ENCODE results near the gene GYG2. TPM values are rescaled to one million over a fixed set of nuclear protein-coding genes. Genes with fewer than 3 reads are reported as not detected.
"Not testable (repeated sequence)": the region's sequence is repeated elsewhere in the genome, so short reads cannot be mapped to it uniquely, and the experiment has no call there.

GYG2 gene
- total RNA-seq (1.7 TPM), polyA plus RNA-seq (ENCODE audit: insufficient read depth in 1 of 8, insufficient read length in 8 of 8, low replicate concordance in 1 of 8) (1 to 10 TPM; 1.3 to 5.3 (median 3.2) TPM)
- long read RNA-seq, donor 1, result 0 reads
- long read RNA-seq, donor 2, result 0 reads
- long read RNA-seq, donor 3, result 0 reads
- long read RNA-seq, donor 4, result 0 reads
- long read RNA-seq, donor 5, result 0 reads
- long read RNA-seq, donor 6, partial matches to known transcripts, result 0 of 1 reads
- long read RNA-seq, donor 6, other reads (novel, unspliced or antisense), result 0 of 1 reads
- long read RNA-seq, donor 7, result 0 reads
- long read RNA-seq, donor 8, result 0 reads
- long read RNA-seq, donor 9, partial matches to known transcripts, result 0 of 1 reads
- long read RNA-seq, donor 9, other reads (novel, unspliced or antisense), result 0 of 1 reads
- long read RNA-seq, donor 10, result 0 reads
- long read RNA-seq, donor 11, result 0 reads

GRCh38 chrX:2828344-2828958, at the start of gene GYG2:
GYG2 (plus strand) TSS chrX:2828930; CDS start chrX:2830189, 1,259 bp downstream.
- 9% methylated on average over 51 of the region's 56 CpGs for WGBS (ENCODE audit: insufficient coverage)
- Histone ChIP-seq H3K9me3 (replicated peaks; ENCODE audit: control insufficient read depth, low read depth, low read length) (no peaks in the 10 kb centered on the region), H3K27me3 (ENCODE audit: control insufficient read depth, insufficient read depth, low read length) (peaks cover 31% of the 10 kb centered on the region), H3K4me1 (ENCODE audit: control insufficient read depth, insufficient read depth, low read length) (peaks cover 10% of the 10 kb centered on the region), H3K36me3 (ENCODE audit: control insufficient read depth, insufficient read depth, low read length) (no peaks in the 10 kb centered on the region), H3K27ac (ENCODE audit: low read length) (no peak within 1 kb of the TSS), H3K4me3 (ENCODE audit: low read length) (peak within 1 kb of the TSS; percentile 38)
- peak; percentile 53 for DNase-seq

DNA sequence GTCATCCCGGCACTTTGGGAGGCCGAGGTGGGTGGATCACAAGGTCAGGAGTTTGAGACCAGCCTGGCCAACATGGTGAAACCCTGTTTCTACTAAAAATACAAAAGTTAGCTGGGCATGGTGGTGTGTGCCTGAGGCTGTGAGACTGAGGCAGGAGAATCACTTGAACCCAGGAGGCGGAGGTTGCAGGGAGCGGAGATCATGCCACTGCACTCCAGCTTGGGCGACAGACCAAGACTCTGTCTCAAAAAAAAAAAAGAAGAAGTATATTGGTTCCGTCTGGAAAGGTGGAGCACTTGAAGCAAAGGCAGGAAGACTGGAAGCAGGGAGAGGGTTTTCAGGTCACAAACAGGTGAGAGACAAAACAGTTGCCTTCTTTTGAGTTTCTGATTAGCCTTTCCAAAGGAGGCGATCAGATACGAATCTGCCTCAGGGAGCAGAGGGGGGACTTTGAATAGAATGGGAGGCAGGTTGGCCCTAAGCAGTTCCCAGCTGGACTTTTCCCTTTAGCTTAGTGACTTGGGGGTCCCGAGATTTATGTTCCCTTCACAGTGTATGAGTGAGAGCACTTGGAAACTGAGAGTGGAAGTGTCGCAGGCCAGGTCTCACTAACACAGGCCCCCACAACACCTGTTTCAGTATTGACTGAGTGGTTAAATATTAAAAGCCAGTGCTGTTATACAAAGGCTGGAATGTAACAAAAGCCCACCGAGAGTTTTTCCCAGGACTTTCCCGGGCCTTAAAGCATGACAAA, 48.1 kb upstream of the GYG2 start:
- H3K27me3 ChIP-seq (ENCODE audit: control insufficient read depth, insufficient read depth, low read length); H3K27ac ChIP-seq (ENCODE audit: low read length); H3K36me3 ChIP-seq (ENCODE audit: control insufficient read depth, insufficient read depth, low read length); H3K4me3 ChIP-seq (ENCODE audit: low read length); H3K4me1 ChIP-seq (ENCODE audit: control insufficient read depth, insufficient read depth, low read length); DNase-seq; H3K9me3 ChIP-seq (replicated peaks; ENCODE audit: control insufficient read depth, low read depth, low read length): not testable (repeated sequence)
- WGBS (ENCODE audit: insufficient coverage), result 63% methylated on average over 7 of the region's 12 CpGs

- H3K27ac ChIP-seq (ENCODE audit: low read length), result no peak overlapping the region
These were observed 47.5 kb upstream of the GYG2 start for GRCh38 chrX:2781226-2781571.

DNA sequence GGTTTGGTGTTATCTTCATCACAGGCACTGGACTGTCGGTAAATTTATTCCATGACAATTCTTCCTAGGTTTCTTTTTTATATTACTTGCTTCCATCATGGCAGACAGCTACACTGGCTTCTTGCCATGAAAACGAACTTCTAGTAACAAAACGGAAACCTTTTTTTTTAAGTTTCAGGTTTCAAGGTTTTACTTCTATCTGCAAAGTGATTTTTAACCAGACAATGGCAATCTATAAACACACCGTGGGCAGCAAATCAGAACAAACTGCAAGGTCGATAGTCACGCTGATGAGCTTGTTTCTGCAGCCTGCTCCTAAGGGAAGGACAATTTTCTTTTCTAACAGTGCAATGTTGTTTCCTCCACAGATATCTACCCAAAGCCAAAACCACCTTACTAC, 47.0 kb upstream of the GYG2 start:
- Histone ChIP-seq H3K27ac (ENCODE audit: low read length) (no peak overlapping the region), H3K36me3 (ENCODE audit: control insufficient read depth, insufficient read depth, low read length) (no peaks in the 10 kb centered on the region), H3K4me3 (ENCODE audit: low read length) (no peak overlapping the region), H3K4me1 (ENCODE audit: control insufficient read depth, insufficient read depth, low read length) (no peaks in the 10 kb centered on the region), H3K9me3 (replicated peaks; ENCODE audit: control insufficient read depth, low read depth, low read length) (no peaks in the 10 kb centered on the region), H3K27me3 (ENCODE audit: control insufficient read depth, insufficient read depth, low read length) (peaks cover 6% of the 10 kb centered on the region)
- peak; percentile 26 for DNase-seq
- 47% methylated on average over 6 of the region's 6 CpGs for WGBS (ENCODE audit: insufficient coverage)

More at GRCh38 chrX:2781226-2781571, 47.5 kb upstream of the GYG2 start:
- DNase-seq, result no peak
- Histone ChIP-seq H3K27me3 (ENCODE audit: control insufficient read depth, insufficient read depth, low read length) (peaks cover 6% of the 10 kb centered on the region), H3K9me3 (replicated peaks; ENCODE audit: control insufficient read depth, low read depth, low read length) (no peaks in the 10 kb centered on the region), H3K36me3 (ENCODE audit: control insufficient read depth, insufficient read depth, low read length) (no peaks in the 10 kb centered on the region), H3K4me3 (ENCODE audit: low read length) (no peak overlapping the region), H3K4me1 (ENCODE audit: control insufficient read depth, insufficient read depth, low read length) (no peaks in the 10 kb centered on the region)
- WGBS (ENCODE audit: insufficient coverage), result no CpG with 5 or more reads among the region's 1 CpG

DNA sequence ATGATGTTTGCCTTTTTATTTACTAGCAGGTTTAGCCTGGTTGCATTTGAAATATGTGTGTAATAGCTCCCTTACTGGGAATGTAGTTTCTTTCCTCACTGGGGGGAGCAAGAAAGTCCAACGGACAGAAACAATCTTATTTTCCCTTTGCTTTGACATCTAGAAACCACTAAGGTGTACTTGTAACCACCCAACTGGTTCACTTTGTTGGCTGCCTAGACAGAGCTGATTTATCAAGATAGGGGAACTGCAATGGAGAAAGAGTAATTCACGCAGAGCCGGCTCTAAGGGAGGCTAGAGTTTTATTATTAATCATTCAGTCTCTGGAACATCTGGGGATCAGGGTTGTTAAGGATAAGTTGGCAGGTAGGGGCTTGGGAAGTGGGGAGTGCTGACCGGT, 46.6 kb upstream of the GYG2 start:
- H3K4me3 ChIP-seq (ENCODE audit: low read length), result no peak overlapping the region
- no peaks in the 10 kb centered on the region for H3K4me1 ChIP-seq (ENCODE audit: control insufficient read depth, insufficient read depth, low read length)
- no peaks in the 10 kb centered on the region for H3K9me3 ChIP-seq (replicated peaks; ENCODE audit: control insufficient read depth, low read depth, low read length)
- WGBS (ENCODE audit: insufficient coverage), result 14% methylated on average over 3 of the region's 4 CpGs
- H3K27ac ChIP-seq (ENCODE audit: low read length), result no peak overlapping the region
- no peak for DNase-seq
- peaks cover 6% of the 10 kb centered on the region for H3K27me3 ChIP-seq (ENCODE audit: control insufficient read depth, insufficient read depth, low read length)
- no peaks in the 10 kb centered on the region for H3K36me3 ChIP-seq (ENCODE audit: control insufficient read depth, insufficient read depth, low read length)

DNA sequence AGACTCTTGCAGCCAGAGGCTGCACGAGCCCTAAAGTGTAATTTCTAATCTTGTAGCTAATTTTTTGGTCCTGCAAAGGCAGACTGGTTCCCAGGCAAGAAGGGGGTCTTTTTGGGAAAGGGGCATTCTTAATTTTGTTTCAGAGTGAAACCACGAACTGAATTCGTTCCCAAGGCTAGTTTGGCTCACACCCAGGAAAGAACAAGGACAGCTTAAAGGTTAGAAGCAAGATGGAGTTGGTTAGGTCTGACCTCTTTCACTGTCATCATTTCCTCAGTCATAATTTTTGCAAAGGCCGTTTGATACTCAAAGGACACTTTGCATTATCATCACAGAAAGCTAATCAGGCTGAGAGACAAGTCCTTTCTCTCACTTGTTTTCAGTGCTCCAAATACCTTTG, 46.0 kb upstream of the GYG2 start:
- no peaks in the 10 kb centered on the region for H3K4me1 ChIP-seq (ENCODE audit: control insufficient read depth, insufficient read depth, low read length)
- no peaks in the 10 kb centered on the region for H3K36me3 ChIP-seq (ENCODE audit: control insufficient read depth, insufficient read depth, low read length)
- no peak overlapping the region for H3K27ac ChIP-seq (ENCODE audit: low read length)
- peaks cover 6% of the 10 kb centered on the region for H3K27me3 ChIP-seq (ENCODE audit: control insufficient read depth, insufficient read depth, low read length)
- DNase-seq, result no peak
- 63% methylated on average over 1 of the region's 4 CpGs for WGBS (ENCODE audit: insufficient coverage)
- no peaks in the 10 kb centered on the region for H3K9me3 ChIP-seq (replicated peaks; ENCODE audit: control insufficient read depth, low read depth, low read length)
- H3K4me3 ChIP-seq (ENCODE audit: low read length), result no peak overlapping the region

DNA sequence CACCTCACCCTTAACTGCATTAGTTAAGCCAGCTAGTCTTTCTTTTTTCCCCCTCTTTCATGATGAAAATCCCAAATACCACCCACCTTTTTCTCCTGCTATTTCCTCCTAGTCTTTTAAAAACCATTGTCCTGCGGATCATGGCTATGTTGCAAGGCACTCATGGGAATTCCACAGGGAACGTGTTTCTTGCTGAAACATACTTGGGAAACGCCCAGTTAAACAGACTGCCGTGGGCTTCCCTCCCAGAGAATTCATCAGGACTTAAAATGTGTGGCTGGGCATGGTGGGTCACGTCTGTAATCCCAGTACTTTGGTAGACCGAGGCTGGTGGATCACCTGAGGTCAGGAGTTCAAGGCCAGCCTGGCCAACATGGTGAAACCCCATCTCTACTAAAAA, 44.7 kb upstream of the GYG2 start:
- WGBS (ENCODE audit: insufficient coverage), result 28% methylated on average over 5 of the region's 6 CpGs
- Histone ChIP-seq H3K27ac (ENCODE audit: low read length) (no peak overlapping the region), H3K4me3 (ENCODE audit: low read length) (no peak overlapping the region), H3K36me3 (ENCODE audit: control insufficient read depth, insufficient read depth, low read length) (no peaks in the 10 kb centered on the region), H3K4me1 (ENCODE audit: control insufficient read depth, insufficient read depth, low read length) (no peaks in the 10 kb centered on the region), H3K27me3 (ENCODE audit: control insufficient read depth, insufficient read depth, low read length) (peaks cover 8% of the 10 kb centered on the region), H3K9me3 (replicated peaks; ENCODE audit: control insufficient read depth, low read depth, low read length) (no peaks in the 10 kb centered on the region)
- peak; percentile 22 for DNase-seq

DNA sequence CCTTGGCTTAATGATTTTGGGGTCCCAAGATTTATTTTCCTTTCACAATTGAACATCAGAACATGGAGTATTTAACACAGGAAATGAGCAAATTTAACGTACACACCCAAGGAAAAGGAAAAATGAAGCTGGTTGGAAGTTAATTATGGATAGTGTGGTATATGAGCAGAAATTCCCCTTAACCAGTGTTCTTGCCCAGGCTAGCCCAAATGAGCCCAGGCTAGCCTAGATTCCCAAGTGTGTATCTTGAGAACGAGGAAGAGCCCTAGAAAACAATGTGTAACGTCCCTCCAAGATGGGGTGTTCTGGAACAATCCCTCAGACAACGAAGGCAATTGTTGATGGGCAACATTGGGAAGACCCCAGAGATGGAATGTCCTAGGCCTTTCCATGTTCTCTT, 43.2 kb upstream of the GYG2 start:
- DNase-seq, result no peak
- Histone ChIP-seq H3K4me1 (ENCODE audit: control insufficient read depth, insufficient read depth, low read length) (no peaks in the 10 kb centered on the region), H3K27ac (ENCODE audit: low read length) (no peak overlapping the region), H3K27me3 (ENCODE audit: control insufficient read depth, insufficient read depth, low read length) (peaks cover 7% of the 10 kb centered on the region), H3K4me3 (ENCODE audit: low read length) (no peak overlapping the region), H3K9me3 (replicated peaks; ENCODE audit: control insufficient read depth, low read depth, low read length) (no peaks in the 10 kb centered on the region), H3K36me3 (ENCODE audit: control insufficient read depth, insufficient read depth, low read length) (no peaks in the 10 kb centered on the region)
- WGBS (ENCODE audit: insufficient coverage), result no CpG with 5 or more reads among the region's 4 CpGs

DNA sequence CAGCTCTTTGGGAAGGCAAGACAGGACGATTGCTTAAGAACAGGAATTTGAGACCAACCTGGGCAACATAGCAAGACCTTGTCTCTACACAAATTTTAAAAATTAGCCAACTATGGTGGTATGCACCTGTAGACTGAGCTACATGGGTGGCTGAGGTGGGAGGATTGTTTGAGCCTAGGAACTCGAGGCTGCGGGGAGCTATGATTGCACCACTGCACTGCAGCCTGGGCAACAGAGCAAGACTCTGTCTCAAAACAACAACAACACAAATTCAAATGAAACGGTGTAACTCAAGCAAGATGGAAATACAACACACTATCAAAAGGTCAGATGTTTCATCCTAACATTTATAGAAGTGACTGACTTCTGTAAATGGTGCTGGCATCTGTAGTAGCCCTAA, 39.8 kb upstream of the GYG2 start:
- Histone ChIP-seq H3K27me3 (ENCODE audit: control insufficient read depth, insufficient read depth, low read length) (peaks cover 7% of the 10 kb centered on the region), H3K4me3 (ENCODE audit: low read length) (no peak overlapping the region)
- no CpG with 5 or more reads among the region's 4 CpGs for WGBS (ENCODE audit: insufficient coverage)

DNA sequence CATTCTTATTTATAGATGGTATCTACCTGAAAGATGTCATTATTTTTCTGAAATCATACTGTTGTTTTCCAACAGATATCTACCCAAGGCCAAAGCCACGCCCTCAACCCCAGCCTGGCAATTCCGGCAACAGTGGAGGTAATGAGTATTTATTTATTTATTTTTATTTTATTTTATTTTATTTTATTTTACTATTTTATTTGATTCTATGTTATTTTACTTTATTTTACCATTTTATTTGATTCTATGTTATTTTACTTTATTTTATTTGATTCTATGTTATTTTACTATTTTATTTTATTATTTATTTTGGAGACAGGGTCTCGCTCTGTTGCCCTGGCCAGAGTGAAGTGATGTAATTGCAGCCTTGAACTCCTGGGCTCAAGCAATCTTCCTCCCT, 39.2 kb upstream of the GYG2 start:
- WGBS (ENCODE audit: insufficient coverage), result no CpG with 5 or more reads among the region's 3 CpGs
- peaks cover 8% of the 10 kb centered on the region for H3K27me3 ChIP-seq (ENCODE audit: control insufficient read depth, insufficient read depth, low read length)
- no peak overlapping the region for H3K27ac ChIP-seq (ENCODE audit: low read length)
- no peaks in the 10 kb centered on the region for H3K9me3 ChIP-seq (replicated peaks; ENCODE audit: control insufficient read depth, low read depth, low read length)
- no peak for DNase-seq
- no peaks in the 10 kb centered on the region for H3K36me3 ChIP-seq (ENCODE audit: control insufficient read depth, insufficient read depth, low read length)
- H3K4me1 ChIP-seq (ENCODE audit: control insufficient read depth, insufficient read depth, low read length), result no peaks in the 10 kb centered on the region
- H3K4me3 ChIP-seq (ENCODE audit: low read length), result no peak overlapping the region

More for the DNA sequence above, 39.8 kb upstream of the GYG2 start:
- no peaks in the 10 kb centered on the region for H3K9me3 ChIP-seq (replicated peaks; ENCODE audit: control insufficient read depth, low read depth, low read length)
- H3K27ac ChIP-seq (ENCODE audit: low read length), result no peak overlapping the region
- H3K4me1 ChIP-seq (ENCODE audit: control insufficient read depth, insufficient read depth, low read length), result no peaks in the 10 kb centered on the region
- H3K36me3 ChIP-seq (ENCODE audit: control insufficient read depth, insufficient read depth, low read length), result no peaks in the 10 kb centered on the region
- DNase-seq, result no peak

Data from muscle of leg (tissue), 16 donors.